SK-N-SH treated with all-trans-retinoic acid at 6 μM for 48 hours (cell line): Measurements from ENCODE around the gene GPR18.

Source experiments
- ATAC-seq: fragments of 200-7000 bp; cut with Tn5 transposase; 3 replicates; pipeline ENCODE4 v1.9.1; 2020; ENCODE audit warnings: mild to moderate bottlenecking, moderate library complexity
- ARNTL ChIP-seq: fragments of 450-650 bp; formaldehyde crosslinking; IDR thresholded peaks from 2 replicates; pipeline ENCODE4 v1.5.0; 2020; ENCODE audit warnings: low read depth, mild to moderate bottlenecking, moderate library complexity, borderline replicate concordance
- BACH2 ChIP-seq: fragments of 250-450 bp; sonication (Bioruptor Pico); IDR thresholded peaks from 2 replicates; pipeline ENCODE4 v1.9.0; 2021; ENCODE audit warnings: mild to moderate bottlenecking, borderline replicate concordance
- ESRRG ChIP-seq: fragments of 250-450 bp; sonication (Bioruptor Pico); IDR thresholded peaks from 2 replicates; pipeline ENCODE4 v1.6.1; 2021; ENCODE audit warnings: mild to moderate bottlenecking
- OSR1 ChIP-seq: fragments of 250-450 bp; sonication (Bioruptor Pico); IDR thresholded peaks from 2 replicates; pipeline ENCODE4 v1.8.0; 2022; ENCODE audit warnings: moderate library complexity, mild to moderate bottlenecking, inconsistent platforms
- POU6F1 ChIP-seq: fragments of 250-450 bp; sonication (Bioruptor Pico); IDR thresholded peaks from 2 replicates; pipeline ENCODE4 v1.8.0; 2021; ENCODE audit warnings: low read depth, mild to moderate bottlenecking, moderate library complexity, borderline replicate concordance
- PPARA ChIP-seq: fragments of 250-450 bp; sonication (Bioruptor Pico); IDR thresholded peaks from 2 replicates; pipeline ENCODE4 v1.5.0; 2020; ENCODE audit warnings: mild to moderate bottlenecking, borderline replicate concordance
- RARB ChIP-seq: fragments of 250-450 bp; sonication (Bioruptor Pico); IDR thresholded peaks from 2 replicates; pipeline ENCODE4 v1.8.0; 2021; ENCODE audit warnings: mild to moderate bottlenecking, moderate library complexity
- SNAI2 ChIP-seq: fragments of 250-450 bp; sonication (Bioruptor Pico); IDR thresholded peaks from 2 replicates; pipeline ENCODE4 v1.5.0; 2020; ENCODE audit warnings: mild to moderate bottlenecking, moderate library complexity
- TCF4 ChIP-seq: fragments of 250-450 bp; sonication (Bioruptor Pico); IDR thresholded peaks from 2 replicates; pipeline ENCODE4 v1.8.0; 2021; ENCODE audit warnings: mild to moderate bottlenecking, moderate library complexity, borderline replicate concordance
- TOX ChIP-seq: fragments of 250-450 bp; sonication (Bioruptor Pico); IDR thresholded peaks from 2 replicates; pipeline ENCODE4 v1.8.0; 2021; ENCODE audit warnings: mild to moderate bottlenecking, moderate library complexity, borderline replicate concordance
- TSHZ2 ChIP-seq: fragments of 250-450 bp; sonication (Bioruptor Pico); IDR thresholded peaks from 2 replicates; pipeline ENCODE4 v1.5.0; 2020; ENCODE audit warnings: mild to moderate bottlenecking, moderate library complexity
- ZC3H10 ChIP-seq: fragments of 250-450 bp; sonication (Bioruptor Pico); IDR thresholded peaks from 2 replicates; pipeline ENCODE4 v1.5.1; 2021; ENCODE audit warnings: mild to moderate bottlenecking, moderate library complexity
- ZFP3 ChIP-seq: fragments of 250-450 bp; sonication (Bioruptor Pico); IDR thresholded peaks from 2 replicates; pipeline ENCODE4 v1.5.0; 2020; ENCODE audit warnings: mild to moderate bottlenecking, moderate library complexity
- ZNF565 ChIP-seq: fragments of 450-650 bp; formaldehyde crosslinking; conservative IDR thresholded peaks from 2 replicates; pipeline ENCODE4 v1.5.0; 2020; ENCODE audit warnings: low read depth, mild to moderate bottlenecking, moderate library complexity
- ZNF70 ChIP-seq: fragments of 450-650 bp; formaldehyde crosslinking; IDR thresholded peaks from 2 replicates; pipeline ENCODE4 v1.5.0; 2020; ENCODE audit warnings: mild to moderate bottlenecking, moderate library complexity
- TF ChIP-seq, protein P1 (sequence below): fragments of 250-450 bp; sonication (Bioruptor Pico); IDR thresholded peaks from 2 replicates; pipeline ENCODE4 v1.5.1; 2021; ENCODE audit warnings: mild to moderate bottlenecking, moderate library complexity
- TF ChIP-seq, protein P2 (sequence below): fragments of 250-450 bp; sonication (Bioruptor Pico); IDR thresholded peaks from 2 replicates; pipeline ENCODE4 v1.8.0; 2020; ENCODE audit warnings: mild to moderate bottlenecking, moderate library complexity, borderline replicate concordance
- TF ChIP-seq, protein P3 (sequence below): fragments of 250-450 bp; sonication (Bioruptor Pico); IDR thresholded peaks from 2 replicates; pipeline ENCODE4 v1.5.1; 2020; ENCODE audit warnings: low read depth, mild to moderate bottlenecking, moderate library complexity

Gene GPR18

DNA sequence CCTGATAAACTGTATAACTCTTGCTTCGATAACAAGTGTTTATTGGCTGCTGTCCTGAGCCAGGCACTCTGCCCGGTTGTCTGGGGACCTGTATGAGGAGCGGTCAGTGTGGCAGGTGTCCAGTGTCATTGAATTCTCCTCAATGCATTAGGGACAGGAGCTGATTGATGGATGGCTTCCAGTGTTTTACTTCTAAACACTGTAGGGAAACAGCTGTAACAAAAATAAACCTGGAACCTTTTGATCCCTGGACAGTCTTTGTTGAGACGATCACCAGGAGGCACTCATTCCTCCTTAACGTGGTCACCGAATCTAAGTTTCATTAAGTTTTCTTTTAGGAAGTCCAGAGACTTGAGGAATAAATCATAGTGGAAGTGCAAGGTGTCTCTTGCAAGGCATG lies 39.6 kb downstream of the GPR18 start:
- TF ChIP-seq RARB, result no peak
- no peak for TF ChIP-seq ZNF70 (CRISPR knock-in tag)
- TF ChIP-seq, protein P1, sequence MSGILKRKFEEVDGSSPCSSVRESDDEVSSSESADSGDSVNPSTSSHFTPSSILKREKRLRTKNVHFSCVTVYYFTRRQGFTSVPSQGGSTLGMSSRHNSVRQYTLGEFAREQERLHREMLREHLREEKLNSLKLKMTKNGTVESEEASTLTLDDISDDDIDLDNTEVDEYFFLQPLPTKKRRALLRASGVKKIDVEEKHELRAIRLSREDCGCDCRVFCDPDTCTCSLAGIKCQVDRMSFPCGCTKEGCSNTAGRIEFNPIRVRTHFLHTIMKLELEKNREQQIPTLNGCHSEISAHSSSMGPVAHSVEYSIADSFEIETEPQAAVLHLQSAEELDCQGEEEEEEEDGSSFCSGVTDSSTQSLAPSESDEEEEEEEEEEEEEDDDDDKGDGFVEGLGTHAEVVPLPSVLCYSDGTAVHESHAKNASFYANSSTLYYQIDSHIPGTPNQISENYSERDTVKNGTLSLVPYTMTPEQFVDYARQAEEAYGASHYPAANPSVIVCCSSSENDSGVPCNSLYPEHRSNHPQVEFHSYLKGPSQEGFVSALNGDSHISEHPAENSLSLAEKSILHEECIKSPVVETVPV (CRISPR knock-in tag), result no peak
- no peak for TF ChIP-seq ARNTL (CRISPR knock-in tag)
- no peak for TF ChIP-seq BACH2 (CRISPR knock-in tag)
- ATAC-seq, result no peak

GRCh38 chr13:99218126-99218525 lies 40.1 kb downstream of the GPR18 start:
- TF ChIP-seq, protein P2, sequence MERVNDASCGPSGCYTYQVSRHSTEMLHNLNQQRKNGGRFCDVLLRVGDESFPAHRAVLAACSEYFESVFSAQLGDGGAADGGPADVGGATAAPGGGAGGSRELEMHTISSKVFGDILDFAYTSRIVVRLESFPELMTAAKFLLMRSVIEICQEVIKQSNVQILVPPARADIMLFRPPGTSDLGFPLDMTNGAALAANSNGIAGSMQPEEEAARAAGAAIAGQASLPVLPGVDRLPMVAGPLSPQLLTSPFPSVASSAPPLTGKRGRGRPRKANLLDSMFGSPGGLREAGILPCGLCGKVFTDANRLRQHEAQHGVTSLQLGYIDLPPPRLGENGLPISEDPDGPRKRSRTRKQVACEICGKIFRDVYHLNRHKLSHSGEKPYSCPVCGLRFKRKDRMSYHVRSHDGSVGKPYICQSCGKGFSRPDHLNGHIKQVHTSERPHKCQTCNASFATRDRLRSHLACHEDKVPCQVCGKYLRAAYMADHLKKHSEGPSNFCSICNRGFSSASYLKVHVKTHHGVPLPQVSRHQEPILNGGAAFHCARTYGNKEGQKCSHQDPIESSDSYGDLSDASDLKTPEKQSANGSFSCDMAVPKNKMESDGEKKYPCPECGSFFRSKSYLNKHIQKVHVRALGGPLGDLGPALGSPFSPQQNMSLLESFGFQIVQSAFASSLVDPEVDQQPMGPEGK (CRISPR knock-in tag), result no peak
- TF ChIP-seq PPARA (CRISPR knock-in tag) (no peak), TOX (CRISPR knock-in tag) (no peak), ESRRG (no peak)
- ATAC-seq, result no peak

- ATAC-seq, result no peak
These were observed 40.6 kb downstream of the GPR18 start for GRCh38 chr13:99217461-99218110.

DNA sequence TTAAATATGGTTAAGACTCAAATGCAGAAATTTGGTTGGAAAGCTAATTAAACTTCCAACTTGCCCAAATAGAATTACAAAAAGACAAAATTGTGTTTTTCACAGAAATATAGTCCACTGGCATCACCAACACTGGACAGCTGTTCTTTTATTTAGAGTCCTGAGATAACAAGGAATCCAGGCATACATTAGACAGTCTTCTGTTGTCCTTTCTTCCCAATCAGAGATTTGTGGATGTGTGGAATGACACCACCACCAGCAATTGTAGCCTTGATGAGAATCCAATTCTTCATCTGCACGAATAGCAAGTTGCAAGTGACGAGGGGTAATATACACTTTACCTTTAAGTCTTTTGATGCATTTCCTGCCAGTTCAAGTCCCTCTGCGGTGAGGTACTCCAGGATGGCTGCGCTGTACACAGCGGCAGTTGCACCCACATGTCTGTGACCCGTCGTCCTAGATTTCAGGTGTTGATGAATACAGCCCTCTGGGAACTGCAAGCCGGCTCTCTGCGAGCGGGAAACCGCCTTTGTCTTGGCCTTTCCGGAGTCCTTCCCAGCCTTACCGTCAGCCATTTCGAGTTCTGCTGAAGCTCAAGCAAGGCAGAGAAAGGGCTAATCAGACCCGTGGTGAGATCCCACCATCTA lies 42.9 kb downstream of the GPR18 start:
- ATAC-seq, result no peak
- TF ChIP-seq TCF4 (CRISPR knock-in tag) (no peak), RARB (no peak), ZNF70 (CRISPR knock-in tag) (no peak), ZNF565 (no peak), ARNTL (CRISPR knock-in tag) (no peak)
- TF ChIP-seq, protein P2 (CRISPR knock-in tag), result no peak

More at GRCh38 chr13:99217461-99218110, 40.6 kb downstream of the GPR18 start:
- no peak for TF ChIP-seq OSR1 (CRISPR knock-in tag)
- TF ChIP-seq SNAI2 (CRISPR knock-in tag), result no peak
- TF ChIP-seq, protein P2 (CRISPR knock-in tag), result no peak
- no peak for TF ChIP-seq POU6F1 (CRISPR knock-in tag)

- no peak for TF ChIP-seq ZFP3 (CRISPR knock-in tag)
- no peak for TF ChIP-seq ZC3H10
- TF ChIP-seq TSHZ2 (CRISPR knock-in tag), result no peak
- TF ChIP-seq, protein P3, sequence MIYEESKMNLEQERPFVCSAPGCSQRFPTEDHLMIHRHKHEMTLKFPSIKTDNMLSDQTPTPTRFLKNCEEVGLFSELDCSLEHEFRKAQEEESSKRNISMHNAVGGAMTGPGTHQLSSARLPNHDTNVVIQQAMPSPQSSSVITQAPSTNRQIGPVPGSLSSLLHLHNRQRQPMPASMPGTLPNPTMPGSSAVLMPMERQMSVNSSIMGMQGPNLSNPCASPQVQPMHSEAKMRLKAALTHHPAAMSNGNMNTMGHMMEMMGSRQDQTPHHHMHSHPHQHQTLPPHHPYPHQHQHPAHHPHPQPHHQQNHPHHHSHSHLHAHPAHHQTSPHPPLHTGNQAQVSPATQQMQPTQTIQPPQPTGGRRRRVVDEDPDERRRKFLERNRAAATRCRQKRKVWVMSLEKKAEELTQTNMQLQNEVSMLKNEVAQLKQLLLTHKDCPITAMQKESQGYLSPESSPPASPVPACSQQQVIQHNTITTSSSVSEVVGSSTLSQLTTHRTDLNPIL, result no peak
- TF ChIP-seq SNAI2 (CRISPR knock-in tag), result no peak
- ATAC-seq, result no peak
These were observed 43.4 kb downstream of the GPR18 start for GRCh38 chr13:99214731-99215130.
